ENCODE measurements around the gene VCY1B. TPM values are rescaled to one million over a fixed set of nuclear protein-coding genes. Genes with fewer than 3 reads are reported as not detected.
"Not testable (repeated sequence)": the region's sequence is repeated elsewhere in the genome, so short reads cannot be mapped to it uniquely, and the experiment has no call there.

VCY1B gene
- not detected for polyA plus RNA-seq (ENCODE audit: low read depth in 6 of 6)

DNA sequence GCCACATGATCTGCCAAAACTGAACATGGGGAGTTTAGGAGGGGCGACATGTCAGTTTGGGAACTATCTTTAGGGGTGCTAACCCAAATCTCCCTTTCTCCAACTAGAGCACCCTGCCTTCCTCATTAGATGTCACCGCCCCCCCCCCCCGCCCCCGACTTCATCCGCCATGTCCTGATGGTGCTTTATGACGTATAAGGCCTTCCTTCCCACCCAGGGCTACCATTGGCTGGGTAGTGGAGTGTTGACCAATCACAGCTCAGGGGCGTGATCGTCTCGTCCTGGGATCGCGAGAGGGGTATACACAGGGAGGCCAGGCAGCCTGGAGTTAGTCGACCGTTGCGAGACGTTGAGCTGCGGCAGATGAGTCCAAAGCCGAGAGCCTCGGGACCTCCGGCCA is at the start of gene VCY1B:
Gene VCY1B, plus strand, starts transcription at position 301 of the 400 bp plus-strand sequence. Its CDS starts 63 bp downstream, at position 364.
- not testable (repeated sequence) for H3K36me3 Mint-ChIP-seq; ATAC-seq (ENCODE audit: low read depth in 2 of 2); H3K27me3 Mint-ChIP-seq; H3K4me1 Mint-ChIP-seq; H3K9me3 Mint-ChIP-seq; DNase-seq; H3K27ac Mint-ChIP-seq; H3K4me3 Mint-ChIP-seq

DNA sequence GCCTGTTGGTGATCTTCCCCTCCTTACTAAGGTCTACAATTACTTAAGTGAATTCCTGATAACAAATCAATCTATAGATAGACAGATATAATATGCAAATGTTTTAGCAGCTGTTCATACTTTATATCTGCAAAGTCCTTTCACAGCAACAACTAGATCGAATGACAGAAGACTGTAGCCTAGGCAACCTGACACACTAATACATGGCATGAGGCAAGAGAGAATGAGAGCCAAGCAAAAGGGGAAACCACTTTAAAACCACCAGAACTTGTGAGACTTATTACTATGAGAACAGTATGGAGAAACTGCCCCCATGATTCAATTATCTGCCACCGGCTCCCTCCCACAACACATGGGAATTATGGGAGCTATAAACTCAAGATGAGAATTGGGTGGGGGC is 44.1 kb upstream of the VCY1B start:
- not testable (repeated sequence) for H3K36me3 Mint-ChIP-seq; H3K4me1 Mint-ChIP-seq; ATAC-seq (ENCODE audit: low read depth in 2 of 2); H3K27me3 Mint-ChIP-seq; H3K9me3 Mint-ChIP-seq; H3K27ac Mint-ChIP-seq; DNase-seq; H3K4me3 Mint-ChIP-seq

DNA sequence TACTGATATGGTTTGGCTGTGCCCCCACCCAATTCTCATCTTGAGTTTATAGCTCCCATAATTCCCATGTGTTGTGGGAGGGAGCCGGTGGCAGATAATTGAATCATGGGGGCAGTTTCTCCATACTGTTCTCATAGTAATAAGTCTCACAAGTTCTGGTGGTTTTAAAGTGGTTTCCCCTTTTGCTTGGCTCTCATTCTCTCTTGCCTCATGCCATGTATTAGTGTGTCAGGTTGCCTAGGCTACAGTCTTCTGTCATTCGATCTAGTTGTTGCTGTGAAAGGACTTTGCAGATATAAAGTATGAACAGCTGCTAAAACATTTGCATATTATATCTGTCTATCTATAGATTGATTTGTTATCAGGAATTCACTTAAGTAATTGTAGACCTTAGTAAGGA is 25.6 kb upstream of the VCY1B start:
- H3K27me3 Mint-ChIP-seq, H3K36me3 Mint-ChIP-seq: not testable (repeated sequence)

DNA sequence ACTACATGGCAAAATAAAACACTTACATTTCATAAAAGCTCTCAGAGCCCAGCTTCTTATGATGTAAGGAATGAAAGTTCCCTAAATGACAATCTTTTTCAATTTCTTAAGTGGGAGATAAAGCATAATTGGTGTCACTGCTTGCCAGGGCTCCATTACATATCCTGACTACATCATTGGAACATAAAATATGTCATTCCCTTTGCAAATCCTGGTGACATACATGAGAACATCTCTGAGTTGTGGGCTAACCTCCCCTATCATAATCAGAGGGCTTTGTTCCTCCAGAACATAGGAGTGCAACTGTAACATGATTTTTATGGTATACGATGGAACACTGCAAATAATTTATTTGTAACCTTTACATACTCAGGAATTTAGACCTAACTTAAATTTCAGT is 29.9 kb downstream of the VCY1B start:
- Mint-ChIP-seq H3K27ac (no peak overlapping the region), H3K36me3 (no peaks in the 10 kb centered on the region), H3K27me3 (no peaks in the 10 kb centered on the region), H3K4me3 (no peak overlapping the region), H3K9me3 (peaks cover 0 to 1% (median 0%) of the 10 kb centered on the region in 7 donors), H3K4me1 (no peaks in the 10 kb centered on the region)
- DNase-seq: no peak
- no peak for ATAC-seq (ENCODE audit: low read depth in 2 of 2)

More for the DNA sequence above, 25.6 kb upstream of the VCY1B start:
- ATAC-seq (ENCODE audit: low read depth in 2 of 2); H3K4me1 Mint-ChIP-seq; H3K27ac Mint-ChIP-seq; H3K9me3 Mint-ChIP-seq; H3K4me3 Mint-ChIP-seq; DNase-seq: not testable (repeated sequence)

Other genes starting within 250 kb of the VCY1B start
- gene VCY, start 69.8 kb upstream of the VCY1B start, polyA plus RNA-seq (ENCODE audit: low read depth in 6 of 6): not detected

Data from naive B cell (primary cell).